ELF-1 (cell line): ENCODE results near the gene CLRN3.

ENCODE experiments used
- DNase-seq: peaks from one replicate; pipeline ENCODE4 v3.0.0-alpha.2; 2016; ENCODE audit warnings: low read depth, low spot score

Gene CLRN3

GRCh38 chr10:127892743-127893142 lies at the start of gene CLRN3:
Gene CLRN3 (minus strand): TSS chr10:127892941. CDS start chr10:127892784, 157 bp downstream.
- DNase-seq = no peak

- no peak for DNase-seq
Measured at GRCh38 chr10:127940866-127941640, 48.3 kb upstream of the CLRN3 start.

GRCh38 chr10:127939786-127940330 lies 47.1 kb upstream of the CLRN3 start:
- no peak for DNase-seq

GRCh38 chr10:127937915-127938463 lies 45.2 kb upstream of the CLRN3 start:
- no peak for DNase-seq

- no peak for DNase-seq
Measured at GRCh38 chr10:127937069-127937468, 44.3 kb upstream of the CLRN3 start.

GRCh38 chr10:127935071-127935561 lies 42.4 kb upstream of the CLRN3 start:
- peak; percentile 77 for DNase-seq

GRCh38 chr10:127934383-127934782 lies 41.6 kb upstream of the CLRN3 start:
- DNase-seq = no peak

- no peak for DNase-seq
Measured at GRCh38 chr10:127933271-127933670, 40.5 kb upstream of the CLRN3 start.

GRCh38 chr10:127932521-127933270 lies 40.0 kb upstream of the CLRN3 start:
- DNase-seq = no peak

- peak; percentile 37 for DNase-seq
Measured at GRCh38 chr10:127928021-127928806, 35.5 kb upstream of the CLRN3 start.

- DNase-seq = no peak
Measured at GRCh38 chr10:127926455-127926854, 33.7 kb upstream of the CLRN3 start.

GRCh38 chr10:127925471-127926207 lies 32.9 kb upstream of the CLRN3 start:
- DNase-seq = no peak

- DNase-seq = no peak
Measured at GRCh38 chr10:127923646-127924045, 30.9 kb upstream of the CLRN3 start.

GRCh38 chr10:127922675-127923366 lies 30.1 kb upstream of the CLRN3 start:
- peak; percentile 70 for DNase-seq

GRCh38 chr10:127922206-127922605 lies 29.5 kb upstream of the CLRN3 start:
- DNase-seq = no peak

- DNase-seq = no peak
Measured at GRCh38 chr10:127921753-127922145, 29.0 kb upstream of the CLRN3 start.

GRCh38 chr10:127921075-127921752 lies 28.5 kb upstream of the CLRN3 start:
- DNase-seq = no peak

GRCh38 chr10:127920306-127921074 lies 27.7 kb upstream of the CLRN3 start:
- DNase-seq = no peak
